ENCODE results near the gene CYP1B1.

CYP1B1 gene

GRCh38 chr2:38076710-38077430 is 919 bp upstream of the CYP1B1 start:
- DNase-seq (ENCODE audit: insufficient read length, low spot score) (peak; percentile 85), FAIRE-seq (peak; percentile 91)

DNA sequence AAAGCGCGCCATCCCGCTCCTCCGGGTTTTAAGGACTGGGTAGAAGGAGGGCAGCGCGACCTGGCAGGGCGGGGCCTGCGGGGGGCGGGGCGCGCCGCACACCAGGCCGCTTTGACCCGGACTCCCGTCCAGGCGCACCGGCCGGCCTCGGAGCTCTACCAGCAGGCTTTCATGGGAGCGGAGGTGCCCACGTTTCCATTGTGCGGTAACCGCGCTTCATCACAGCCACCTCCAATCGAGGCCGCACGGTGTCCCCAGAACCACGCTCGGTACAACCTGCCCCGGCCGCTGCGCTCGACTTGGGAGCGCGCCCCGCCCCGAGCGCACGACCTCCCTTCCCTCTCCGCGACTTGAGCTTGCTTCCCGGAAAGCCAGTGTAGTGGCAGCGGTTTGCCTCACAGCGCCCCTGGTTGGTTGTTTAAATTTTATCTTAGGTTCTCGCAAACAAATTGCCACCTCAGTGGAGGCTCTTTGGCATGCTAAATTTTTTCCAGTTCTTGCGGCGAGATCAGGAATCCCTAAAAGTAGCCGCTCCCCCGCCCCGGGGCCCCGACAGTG is 280 bp upstream of the CYP1B1 start:
- peak; percentile 66 for FAIRE-seq
- DNase-seq (ENCODE audit: insufficient read length, low spot score) = peak; percentile 60

DNA sequence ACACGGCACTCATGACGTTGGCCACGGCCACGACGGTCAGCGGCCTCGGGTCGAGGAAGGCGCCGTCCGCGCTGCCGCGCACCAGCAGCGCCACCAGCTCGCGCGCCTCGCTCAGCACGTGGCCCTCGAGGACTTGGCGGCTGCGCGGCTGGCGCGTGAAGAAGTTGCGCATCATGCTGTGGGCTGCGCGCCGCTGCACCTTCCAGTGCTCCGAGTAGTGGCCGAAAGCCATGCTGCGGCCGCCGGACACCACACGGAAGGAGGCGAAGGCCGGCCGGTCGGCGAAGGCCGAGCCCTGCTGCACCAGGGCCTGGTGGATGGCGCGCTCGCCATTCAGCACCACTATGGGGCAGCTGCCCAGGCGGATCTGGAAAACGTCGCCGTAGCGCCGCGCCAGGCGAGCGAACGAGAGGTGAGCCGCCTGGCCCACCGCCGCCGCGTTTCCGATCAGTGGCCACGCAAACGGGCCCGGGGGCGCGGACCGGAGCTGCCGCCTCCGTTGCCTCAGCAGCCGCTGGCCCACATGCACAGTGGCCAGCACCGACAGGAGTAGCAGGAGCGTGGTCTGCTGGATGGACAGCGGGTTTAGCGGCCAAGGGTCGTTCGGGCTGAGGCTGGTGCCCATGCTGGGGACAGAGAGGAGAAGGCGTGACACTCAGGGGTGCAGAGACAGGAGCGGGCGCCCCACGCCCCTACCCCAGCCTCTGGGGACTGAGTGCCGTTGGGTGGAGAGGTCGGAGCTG is 1.0 kb downstream of the CYP1B1 start:
- no peak for DNase-seq (ENCODE audit: insufficient read length, low spot score)
- FAIRE-seq = peak; percentile 42

- FAIRE-seq = peak; percentile 36
These were observed 1.7 kb downstream of the CYP1B1 start for GRCh38 chr2:38074058-38074763.

DNA sequence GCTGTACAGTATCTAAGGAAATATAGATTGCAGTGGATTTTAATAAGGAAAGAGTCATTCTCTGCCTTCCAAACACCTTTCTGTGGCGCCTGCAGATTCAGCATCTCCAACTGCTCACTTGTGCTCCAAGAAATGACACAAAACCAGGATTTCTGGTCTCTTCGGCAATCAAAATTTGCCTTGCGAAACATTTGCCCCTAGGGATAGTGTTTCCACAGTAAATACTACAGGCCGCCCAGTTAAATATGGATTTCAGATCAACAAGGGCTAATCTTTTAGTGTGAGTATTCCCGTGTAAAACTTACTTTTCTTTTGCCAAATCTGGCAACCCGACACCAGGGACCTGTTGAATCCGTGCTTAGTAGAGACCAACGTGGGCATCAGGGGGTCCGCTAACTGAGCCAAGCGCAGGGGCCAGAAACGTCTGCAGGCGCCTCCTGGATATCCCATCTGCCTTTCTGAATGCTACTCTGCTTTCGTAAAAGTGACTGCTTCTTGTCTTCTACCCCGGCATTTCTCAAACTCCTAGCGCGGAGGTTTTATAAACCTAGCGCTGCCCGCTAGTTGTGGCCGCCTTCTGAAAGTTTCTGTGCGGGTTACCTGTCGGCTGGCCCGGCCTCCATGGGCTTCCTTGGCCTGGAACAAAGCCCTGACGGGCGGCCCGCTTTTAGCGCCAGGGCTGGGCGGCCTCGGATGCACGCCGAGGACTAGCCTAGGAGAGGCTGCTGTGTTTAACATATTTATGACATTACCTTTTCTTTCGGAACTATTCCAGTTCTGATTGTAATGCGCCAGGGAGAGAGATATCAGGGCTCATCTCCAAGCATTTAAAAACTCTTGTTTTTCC is 2.5 kb downstream of the CYP1B1 start:
- no peak for DNase-seq (ENCODE audit: insufficient read length, low spot score)
- no peak for FAIRE-seq

More at GRCh38 chr2:38074058-38074763, 1.7 kb downstream of the CYP1B1 start:
- DNase-seq (ENCODE audit: insufficient read length, low spot score) = no peak

GRCh38 chr2:38070438-38070837 is 5.5 kb downstream of the CYP1B1 start:
- DNase-seq (ENCODE audit: insufficient read length, low spot score) = no peak
- FAIRE-seq = no peak

GRCh38 chr2:38068234-38068633 is 7.7 kb downstream of the CYP1B1 start:
- DNase-seq (ENCODE audit: insufficient read length, low spot score) (no peak), FAIRE-seq (no peak)

- DNase-seq (ENCODE audit: insufficient read length, low spot score) (no peak), FAIRE-seq (no peak)
These were observed 9.4 kb downstream of the CYP1B1 start for GRCh38 chr2:38066421-38067115.

- DNase-seq (ENCODE audit: insufficient read length, low spot score) (no peak), FAIRE-seq (no peak)
These were observed 10.3 kb downstream of the CYP1B1 start for GRCh38 chr2:38065502-38066135.

DNA sequence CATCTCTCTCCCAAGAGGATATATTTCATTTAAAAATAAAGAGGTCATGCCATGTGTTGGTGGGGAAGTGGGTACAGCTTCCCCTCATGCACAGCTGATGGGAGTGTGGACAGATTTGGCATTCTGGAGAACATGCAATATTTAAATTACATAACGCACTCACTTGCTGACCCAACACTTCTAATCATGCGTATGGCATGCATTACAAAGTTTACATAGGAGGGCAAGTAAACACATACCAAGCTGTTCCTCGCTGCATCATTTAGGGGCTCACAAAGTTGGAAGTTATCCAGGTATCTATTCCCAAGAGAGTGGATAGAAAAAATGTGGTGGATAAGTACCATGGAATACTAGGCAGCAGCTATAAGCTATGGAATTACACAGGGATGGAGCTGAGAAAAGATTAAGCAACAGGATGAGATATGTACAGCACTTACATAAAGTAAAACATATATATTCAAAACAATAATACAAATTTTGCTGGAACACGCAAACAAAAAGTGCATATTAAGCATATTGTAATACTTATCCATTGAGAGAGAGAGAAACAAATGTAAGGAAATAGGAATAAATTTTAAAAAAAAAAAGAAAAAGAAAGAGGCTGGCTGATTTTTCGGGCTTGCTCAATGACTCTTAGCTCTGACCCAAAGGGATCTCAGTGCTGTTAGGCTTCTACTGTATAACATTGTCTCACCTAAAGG is 11.0 kb downstream of the CYP1B1 start:
- no peak for DNase-seq (ENCODE audit: insufficient read length, low spot score)
- no peak for FAIRE-seq

- no peak for FAIRE-seq
These were observed 15.5 kb downstream of the CYP1B1 start for GRCh38 chr2:38060236-38061018.

DNA sequence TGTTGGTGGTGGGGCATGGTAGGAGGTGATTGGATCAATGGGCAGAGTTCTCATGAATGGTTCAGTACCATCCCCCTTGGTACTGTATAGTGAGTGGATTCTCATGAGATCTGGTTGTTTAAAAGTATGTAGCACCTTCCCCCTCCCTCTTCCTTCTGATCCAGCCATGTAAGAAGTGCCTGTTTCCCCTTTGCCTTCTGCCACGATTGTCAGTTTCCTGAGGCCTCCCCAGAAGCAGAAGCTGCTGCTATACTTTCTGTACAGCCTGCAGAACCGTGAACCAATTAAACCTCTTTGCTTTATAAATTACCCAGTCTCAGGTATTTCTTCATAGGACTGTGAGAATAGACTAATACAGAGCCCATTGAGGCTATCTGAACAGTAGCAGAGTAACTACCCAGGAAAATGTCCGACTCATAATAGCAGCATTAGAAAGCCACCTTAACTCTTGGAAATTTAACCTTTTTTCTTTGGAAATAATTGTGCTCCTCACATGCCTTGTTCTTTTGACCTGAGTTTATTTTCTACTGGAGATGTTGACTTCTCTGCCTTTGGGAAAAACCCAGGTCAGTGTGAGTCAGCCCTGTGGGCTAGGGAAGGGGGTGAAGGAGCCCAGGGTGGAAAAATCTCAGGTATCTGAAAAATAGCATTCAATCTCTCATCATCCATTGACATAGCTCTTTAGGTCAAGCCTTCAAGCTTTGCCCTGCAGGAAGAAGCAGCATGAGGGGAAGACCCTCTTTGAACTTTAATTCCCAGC is 18.1 kb downstream of the CYP1B1 start:
- DNase-seq (ENCODE audit: insufficient read length, low spot score) (no peak), FAIRE-seq (no peak)

More at GRCh38 chr2:38060236-38061018, 15.5 kb downstream of the CYP1B1 start:
- no peak for DNase-seq (ENCODE audit: insufficient read length, low spot score)

- FAIRE-seq (peak; percentile 13), DNase-seq (ENCODE audit: insufficient read length, low spot score) (no peak)
These were observed 19.7 kb downstream of the CYP1B1 start for GRCh38 chr2:38056216-38056615.

DNA sequence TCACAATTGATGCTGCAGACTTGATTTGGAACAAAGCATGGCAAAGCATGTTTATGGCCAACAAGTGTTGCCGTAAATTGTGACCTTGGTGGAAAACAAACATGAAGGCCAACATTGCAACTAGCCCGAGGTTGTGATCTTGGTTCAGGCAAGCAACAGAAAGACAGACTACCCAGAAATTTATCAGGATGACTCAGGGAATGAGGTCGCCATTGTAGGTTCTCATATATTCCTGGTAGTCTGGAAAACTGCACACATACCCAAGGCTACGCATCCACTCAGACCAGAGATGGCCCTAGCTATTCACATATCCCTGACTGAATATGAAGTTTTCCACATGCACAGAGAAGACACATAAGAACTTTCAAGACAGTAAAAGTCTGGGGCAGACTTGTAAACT is 30.1 kb downstream of the CYP1B1 start:
- DNase-seq (ENCODE audit: insufficient read length, low spot score) (no peak), FAIRE-seq (no peak)

DNA sequence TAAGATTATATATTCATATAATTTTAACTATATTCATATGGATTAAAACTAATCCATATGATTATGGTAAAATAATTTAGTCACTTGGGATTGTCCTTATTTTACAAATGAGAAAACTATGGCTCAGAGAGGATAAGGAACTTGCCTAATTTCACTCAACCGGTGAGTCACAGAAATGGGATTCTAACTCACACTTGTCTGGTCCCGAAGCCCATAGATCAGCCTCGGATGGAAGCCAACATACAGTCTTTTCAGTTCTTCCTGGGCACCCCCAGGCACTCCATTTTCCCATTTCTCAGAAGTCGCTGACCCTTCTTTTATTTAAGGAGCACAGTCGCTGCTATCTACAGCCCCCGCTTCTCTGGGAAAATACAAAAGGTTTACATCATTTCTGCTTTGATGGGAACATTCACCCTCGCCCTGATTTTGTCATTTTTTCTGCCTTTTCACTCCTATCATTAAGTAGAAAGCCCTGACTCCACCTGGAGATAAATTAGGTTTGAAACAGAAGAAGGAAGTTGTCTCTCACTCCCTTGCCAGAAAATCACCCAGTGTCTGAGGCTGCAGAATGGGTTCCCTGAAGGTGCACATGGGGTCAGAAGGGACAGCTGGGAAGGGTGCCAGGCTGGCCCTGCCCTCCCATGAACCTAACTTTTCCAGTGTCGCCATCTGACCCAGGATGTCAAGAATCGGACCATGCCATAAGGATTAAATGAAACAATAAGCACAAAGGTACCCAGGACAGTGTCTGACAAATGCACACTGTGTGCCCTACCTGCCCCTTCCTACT is 36.6 kb downstream of the CYP1B1 start:
- no peak for FAIRE-seq
- DNase-seq (ENCODE audit: insufficient read length, low spot score) = no peak

- DNase-seq (ENCODE audit: insufficient read length, low spot score) (no peak), FAIRE-seq (no peak)
These were observed 37.3 kb downstream of the CYP1B1 start for GRCh38 chr2:38038682-38039081.

All from HTR-8/SVneo (cell line).